Activated CD4-positive, alpha-beta T cell treated with anti-CD3 and anti-CD28 coated beads, Interleukin-2, amount 50 U/mL, for 48 hours (primary cell): ENCODE results near the gene MGAT4A.
"Not testable (repeated sequence)": the region's sequence is repeated elsewhere in the genome, so short reads cannot be mapped to it uniquely, and the experiment has no call there.

Experiments used
- DNase-seq, 2 experiments: peaks; one replicate each; pipeline ENCODE4 v3.0.0-alpha.2; 2020

Gene MGAT4A

GRCh38 chr2:98759338-98759737 is 28.4 kb upstream of the MGAT4A start:
- no peak for DNase-seq

GRCh38 chr2:98757904-98758421 is 27.0 kb upstream of the MGAT4A start:
- peak; percentile 44 to 57 for DNase-seq

GRCh38 chr2:98753801-98754200 is 22.9 kb upstream of the MGAT4A start:
- no peak for DNase-seq

DNA sequence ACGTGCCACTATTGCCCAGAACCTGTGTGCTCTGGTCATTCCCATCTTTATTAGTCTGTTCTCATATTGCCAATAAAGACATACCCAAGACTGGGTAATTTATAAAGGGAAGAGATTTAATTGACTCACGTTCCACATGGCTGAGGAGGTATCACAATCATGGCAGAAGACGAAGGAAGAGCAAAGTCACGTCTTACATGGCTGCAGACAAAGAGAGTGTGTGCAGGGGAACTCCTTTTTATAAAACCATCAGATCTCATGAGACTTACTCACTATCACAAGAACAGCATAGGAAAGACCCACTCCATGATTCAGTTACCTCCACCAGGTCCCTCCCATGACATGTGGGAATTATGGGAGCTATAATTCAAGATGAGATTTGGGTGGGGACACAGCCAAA is 21.8 kb upstream of the MGAT4A start:
- not testable (repeated sequence) for DNase-seq

- DNase-seq, result no peak
Measured at GRCh38 chr2:98751748-98752147, 20.8 kb upstream of the MGAT4A start.

GRCh38 chr2:98750593-98751282 is 19.8 kb upstream of the MGAT4A start:
- no peak for DNase-seq

DNA sequence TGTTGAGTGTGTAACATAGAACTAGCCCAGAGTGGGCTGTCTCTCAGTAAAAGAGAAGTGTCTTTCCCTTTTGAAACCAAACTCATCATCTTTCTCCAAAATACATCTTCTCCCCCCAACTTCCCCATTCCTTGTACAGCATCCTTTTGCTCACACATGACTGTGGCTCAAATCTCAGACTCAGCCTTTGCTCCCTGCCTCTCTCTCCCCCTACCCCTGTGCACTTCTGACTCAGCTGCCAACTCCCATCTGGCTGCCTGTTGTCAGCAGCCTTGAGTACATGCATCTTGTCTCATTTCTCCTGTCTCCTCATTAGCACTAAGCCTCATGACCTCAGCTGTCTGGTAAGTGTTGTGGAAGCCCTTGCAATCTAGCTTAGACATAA is 18.1 kb upstream of the MGAT4A start:
- DNase-seq, result no peak

DNA sequence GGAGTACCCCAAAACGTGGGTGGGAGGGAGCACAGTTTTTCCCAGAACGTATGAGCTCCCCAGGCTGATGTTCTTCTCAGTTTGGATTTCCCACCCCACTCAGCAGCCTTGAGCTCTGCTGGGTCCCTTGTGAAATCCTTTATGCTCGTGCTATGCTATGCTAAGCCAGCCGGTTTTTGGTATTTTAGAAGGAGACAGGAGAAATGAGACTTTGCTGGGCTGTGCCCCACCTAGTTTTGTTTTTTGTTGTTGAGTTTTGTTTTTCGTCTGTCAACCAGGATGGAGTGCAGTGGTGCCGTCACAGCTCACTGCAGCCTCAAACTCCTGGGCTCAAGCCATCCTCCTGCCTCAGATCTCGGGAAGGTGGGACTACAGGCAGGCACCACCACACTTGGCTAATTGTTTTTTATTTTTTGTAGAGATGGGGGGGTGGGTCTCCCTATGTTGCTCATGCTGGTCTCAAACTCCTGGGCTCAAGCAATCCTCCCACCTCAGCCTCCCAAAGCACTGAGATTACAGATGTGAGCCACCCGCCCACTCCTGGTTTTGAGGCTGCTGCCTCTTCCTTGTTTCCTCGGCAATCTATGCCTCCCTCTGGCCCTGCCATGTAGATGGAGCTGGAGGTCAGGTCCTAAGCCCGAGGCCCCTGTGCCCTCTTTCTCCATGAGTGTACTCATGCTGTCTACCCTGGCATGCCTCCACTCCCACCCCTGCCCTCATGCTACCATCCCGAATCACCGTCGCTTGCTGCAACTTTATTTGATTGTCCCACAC is 17.5 kb upstream of the MGAT4A start:
- DNase-seq, result no peak

DNA sequence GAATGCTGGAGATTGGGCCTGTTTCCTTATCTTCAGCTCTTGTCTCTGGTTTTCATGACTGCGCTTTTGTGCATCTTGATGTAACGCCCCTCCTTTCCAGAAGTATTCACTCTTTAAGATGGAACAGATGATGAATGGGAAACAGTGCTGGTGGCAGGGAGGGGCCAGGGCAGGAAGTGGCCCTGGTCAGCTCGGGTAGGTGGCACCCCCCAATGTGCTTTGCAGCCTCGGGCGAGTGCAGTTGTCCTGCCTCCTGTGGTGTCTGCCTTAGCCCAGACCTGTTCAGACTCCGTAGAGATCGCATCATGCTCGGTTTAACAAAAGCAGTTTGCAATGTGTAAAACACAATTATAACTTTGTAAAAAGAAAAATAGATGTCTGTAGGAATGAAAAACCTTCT is 17.0 kb upstream of the MGAT4A start:
- no peak for DNase-seq

DNA sequence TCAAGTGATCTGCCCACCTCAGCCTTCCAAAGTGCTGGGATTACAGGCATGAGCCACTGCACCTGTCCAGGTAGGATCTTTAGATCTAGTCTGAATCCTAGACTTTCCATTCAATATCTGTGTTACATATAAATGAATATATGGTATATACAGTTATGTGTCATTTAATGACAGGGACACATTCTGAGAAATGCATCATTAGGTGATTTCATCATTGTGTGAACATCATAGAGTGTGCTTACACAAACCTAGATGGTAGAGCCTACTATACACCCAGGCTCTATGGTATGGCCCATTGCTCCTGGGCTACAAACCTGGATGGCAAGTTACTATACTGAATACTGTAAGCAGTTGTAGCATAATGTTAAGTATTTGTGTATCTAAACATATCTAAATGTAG is 15.5 kb upstream of the MGAT4A start:
- DNase-seq, result no peak

GRCh38 chr2:98744595-98744994 is 13.7 kb upstream of the MGAT4A start:
- no peak for DNase-seq

- DNase-seq, result no peak
Measured at GRCh38 chr2:98743835-98744234, 12.9 kb upstream of the MGAT4A start.

- no peak for DNase-seq
Measured at GRCh38 chr2:98739020-98739419, 8.1 kb upstream of the MGAT4A start.

GRCh38 chr2:98738304-98738703 is 7.4 kb upstream of the MGAT4A start:
- DNase-seq, result no peak

DNA sequence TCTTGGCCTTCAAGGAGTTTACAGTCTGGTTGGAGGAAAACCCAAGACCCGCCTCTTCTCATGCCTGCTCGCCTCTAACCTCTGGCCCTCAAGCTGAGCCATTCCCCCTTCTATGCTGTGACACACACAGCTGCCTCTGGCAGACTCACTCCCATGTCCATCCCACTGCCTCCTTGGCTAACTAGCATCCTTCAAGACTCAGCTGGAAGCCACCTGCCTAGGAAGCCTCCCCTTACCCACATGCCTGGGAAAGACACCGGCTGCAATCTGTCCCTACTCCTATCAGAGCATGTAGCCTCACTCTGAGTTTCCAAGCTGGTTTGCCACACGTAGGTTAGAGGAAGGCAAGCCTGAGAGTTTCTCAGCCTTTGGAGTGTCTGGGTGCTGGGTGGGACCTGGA is 6.9 kb upstream of the MGAT4A start:
- DNase-seq, result no peak

GRCh38 chr2:98736464-98736889 is 5.5 kb upstream of the MGAT4A start:
- DNase-seq, result no peak

GRCh38 chr2:98734823-98735260 is 3.9 kb upstream of the MGAT4A start:
- DNase-seq, result no peak

GRCh38 chr2:98734162-98734561 is 3.2 kb upstream of the MGAT4A start:
- DNase-seq, result no peak

DNA sequence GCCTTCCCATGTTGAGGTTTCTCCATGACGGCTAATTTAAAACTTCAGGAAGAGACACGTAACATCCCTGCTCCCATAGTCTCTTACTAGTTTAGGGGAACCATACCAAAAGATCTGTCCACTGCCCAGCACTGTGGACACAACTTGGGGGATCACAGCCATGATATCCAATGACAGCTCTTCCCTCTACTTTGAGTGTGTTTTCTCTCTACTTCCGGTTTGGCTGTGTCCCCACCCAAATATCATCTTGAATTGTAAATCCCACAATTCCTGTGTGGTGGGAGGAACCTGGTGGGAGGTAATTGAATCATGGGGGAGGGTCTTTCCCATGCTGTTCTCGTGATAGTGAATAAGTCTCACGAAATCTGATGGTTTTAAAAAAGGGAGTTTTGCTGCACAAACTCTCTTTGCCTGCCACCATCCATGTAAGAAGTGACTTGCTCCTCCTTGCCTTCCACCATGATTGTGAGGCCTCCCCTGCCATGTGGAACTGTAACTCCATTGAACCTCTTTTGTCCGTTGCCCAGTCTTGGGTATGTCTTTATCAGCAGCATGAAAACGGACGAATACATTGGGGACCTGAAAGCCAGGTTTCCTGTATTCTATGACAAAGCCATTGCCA is 1.6 kb upstream of the MGAT4A start:
- no peak for DNase-seq

DNA sequence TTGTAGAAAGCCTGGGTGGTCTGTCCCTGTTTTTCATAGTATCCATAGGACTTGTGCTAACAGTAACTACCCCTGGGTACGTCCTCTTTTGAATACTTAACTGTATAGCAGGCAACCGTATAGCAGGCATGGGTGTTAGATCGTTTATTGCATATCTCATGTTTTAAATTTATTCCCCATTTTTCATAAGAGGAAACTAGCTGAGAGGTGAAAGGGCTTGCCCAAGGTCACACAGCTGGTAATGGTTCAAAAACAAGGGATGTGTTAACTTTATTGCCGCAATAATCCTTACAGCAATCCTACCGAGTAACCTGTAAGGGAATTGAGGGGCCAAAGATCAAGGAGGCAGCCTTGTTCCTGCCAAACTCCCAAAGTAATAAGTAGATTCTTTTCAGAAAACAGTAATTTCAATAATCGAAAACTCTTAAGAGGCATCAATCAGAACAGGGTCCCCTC is 990 bp upstream of the MGAT4A start:
- DNase-seq, result no peak

- peak; percentile 62 to 65 for DNase-seq
Measured at GRCh38 chr2:98730707-98731040, 258 bp downstream of the MGAT4A start.

GRCh38 chr2:98730053-98730706 is 752 bp downstream of the MGAT4A start:
- peak; percentile 54 to 64 for DNase-seq

DNA sequence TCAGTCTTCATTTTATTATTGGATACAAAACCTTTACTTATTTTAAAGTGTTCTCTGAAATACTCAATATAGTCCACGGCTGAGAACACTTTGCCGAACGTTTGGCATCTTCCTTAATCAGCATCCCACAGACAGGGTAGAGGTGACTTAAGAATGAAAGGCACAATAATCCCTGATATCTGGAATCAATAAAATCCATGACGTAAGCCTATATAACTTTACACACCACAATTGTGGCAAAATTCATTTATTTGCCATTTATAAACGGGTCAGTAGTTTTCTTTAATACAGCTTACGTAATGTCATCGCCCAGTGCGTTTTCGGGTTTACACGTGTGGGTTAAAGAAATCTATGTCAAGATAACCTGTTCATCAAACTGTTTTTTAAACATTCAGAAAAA is 1.3 kb downstream of the MGAT4A start:
- no peak for DNase-seq
